ENCODE measurements around the gene PDE4D.
A peak's percentile ranks its signal among the peaks of the same experiment; 100 is the strongest.

The PDE4D gene

DNA sequence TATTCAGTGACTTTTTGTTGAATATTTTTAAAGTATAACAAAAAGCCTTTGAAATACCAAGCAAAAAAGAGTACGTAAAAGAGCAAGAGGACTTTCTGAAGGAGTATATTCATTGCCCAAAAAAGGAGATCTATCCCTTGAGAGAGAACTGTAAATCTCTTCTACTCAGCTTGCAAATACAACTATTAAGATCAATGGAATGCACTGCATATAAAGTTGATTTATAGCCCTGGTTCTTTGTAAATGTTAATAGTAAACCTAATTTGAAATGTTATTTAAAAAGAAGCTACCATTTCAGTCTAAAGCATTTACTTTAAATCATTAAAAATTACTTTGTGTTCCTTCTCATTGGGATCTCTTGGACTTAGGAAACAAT lies 168.1 kb downstream of the PDE4D start:
- DNase-seq (ENCODE audit: low read depth) = no peak
- H3K4me3 ChIP-seq (ENCODE audit: low read depth, low read length) = no peak overlapping the region

DNA sequence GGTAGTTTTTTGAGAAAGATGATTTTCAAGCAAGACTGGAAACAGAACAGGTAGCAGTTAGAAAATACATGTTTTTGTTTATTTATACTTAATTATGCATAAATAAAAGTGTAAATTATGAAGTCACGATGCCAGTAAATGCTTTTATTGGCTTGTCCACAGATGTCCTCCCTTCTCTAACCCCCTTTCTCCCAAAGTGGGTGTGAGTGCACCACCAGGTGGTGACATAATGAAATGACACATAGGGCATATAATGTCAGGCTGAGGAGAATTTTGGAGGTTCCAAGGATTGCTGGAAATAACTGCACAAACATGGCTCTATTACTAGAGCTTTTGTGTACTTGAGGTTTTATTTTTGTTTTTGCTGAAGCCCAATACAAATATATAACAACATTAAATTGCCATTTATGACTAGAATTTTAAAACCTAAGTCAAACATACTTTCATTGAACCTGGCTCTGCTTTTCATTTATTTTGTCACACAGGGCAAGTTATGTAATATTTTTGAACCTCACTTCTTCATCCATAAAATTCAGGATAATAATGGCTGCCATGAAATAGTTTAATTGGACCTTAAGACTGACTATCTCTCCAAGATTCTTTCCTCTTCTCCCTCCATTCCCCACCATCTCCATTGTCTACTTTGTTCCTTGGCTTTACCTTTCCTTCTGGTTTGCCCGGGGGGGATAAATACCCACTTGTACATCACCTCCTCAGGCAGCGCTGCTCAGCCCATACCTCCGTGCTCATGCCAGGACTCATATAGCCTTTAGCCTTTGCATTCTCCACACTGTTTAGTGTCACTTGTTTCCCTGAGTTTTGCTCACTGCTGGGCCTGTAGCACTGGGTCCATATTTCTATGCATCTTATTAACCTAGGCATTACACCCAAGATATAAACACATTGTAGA lies 168.8 kb downstream of the PDE4D start:
- no peak overlapping the region for H3K4me3 ChIP-seq (ENCODE audit: low read depth, low read length)
- DNase-seq (ENCODE audit: low read depth) = peak; percentile 81
- TF ChIP-seq, protein P1, sequence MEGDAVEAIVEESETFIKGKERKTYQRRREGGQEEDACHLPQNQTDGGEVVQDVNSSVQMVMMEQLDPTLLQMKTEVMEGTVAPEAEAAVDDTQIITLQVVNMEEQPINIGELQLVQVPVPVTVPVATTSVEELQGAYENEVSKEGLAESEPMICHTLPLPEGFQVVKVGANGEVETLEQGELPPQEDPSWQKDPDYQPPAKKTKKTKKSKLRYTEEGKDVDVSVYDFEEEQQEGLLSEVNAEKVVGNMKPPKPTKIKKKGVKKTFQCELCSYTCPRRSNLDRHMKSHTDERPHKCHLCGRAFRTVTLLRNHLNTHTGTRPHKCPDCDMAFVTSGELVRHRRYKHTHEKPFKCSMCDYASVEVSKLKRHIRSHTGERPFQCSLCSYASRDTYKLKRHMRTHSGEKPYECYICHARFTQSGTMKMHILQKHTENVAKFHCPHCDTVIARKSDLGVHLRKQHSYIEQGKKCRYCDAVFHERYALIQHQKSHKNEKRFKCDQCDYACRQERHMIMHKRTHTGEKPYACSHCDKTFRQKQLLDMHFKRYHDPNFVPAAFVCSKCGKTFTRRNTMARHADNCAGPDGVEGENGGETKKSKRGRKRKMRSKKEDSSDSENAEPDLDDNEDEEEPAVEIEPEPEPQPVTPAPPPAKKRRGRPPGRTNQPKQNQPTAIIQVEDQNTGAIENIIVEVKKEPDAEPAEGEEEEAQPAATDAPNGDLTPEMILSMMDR (conservative IDR thresholded peaks at IDR 0.05; ENCODE audit: low read depth, low read length) = peak; percentile 81

More for the DNA sequence above, 168.1 kb downstream of the PDE4D start:
- TF ChIP-seq, protein P1 (conservative IDR thresholded peaks at IDR 0.05; ENCODE audit: low read depth, low read length) = no peak

DNA sequence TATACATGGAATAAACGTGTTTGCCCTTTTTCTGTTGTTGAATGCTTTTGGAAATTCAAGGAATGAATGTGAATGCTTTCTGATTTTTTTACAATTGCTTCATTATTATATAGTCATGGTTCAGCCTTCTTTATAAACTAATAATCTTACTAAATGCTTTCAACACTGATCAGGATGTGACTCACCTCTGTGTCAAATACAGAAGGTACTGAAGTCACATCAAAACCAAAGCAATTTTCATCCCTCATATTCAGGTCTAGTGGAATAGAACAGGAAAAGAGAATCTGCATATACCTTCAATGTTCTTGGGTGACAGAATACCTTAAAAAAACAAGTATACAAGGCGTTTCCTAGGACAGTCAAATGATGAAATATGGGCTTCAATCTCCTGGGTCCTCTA lies 170.7 kb downstream of the PDE4D start:
- no peak overlapping the region for H3K4me3 ChIP-seq (ENCODE audit: low read depth, low read length)
- DNase-seq (ENCODE audit: low read depth) = peak; percentile 35
- TF ChIP-seq, protein P1 (conservative IDR thresholded peaks at IDR 0.05; ENCODE audit: low read depth, low read length) = no peak

DNA sequence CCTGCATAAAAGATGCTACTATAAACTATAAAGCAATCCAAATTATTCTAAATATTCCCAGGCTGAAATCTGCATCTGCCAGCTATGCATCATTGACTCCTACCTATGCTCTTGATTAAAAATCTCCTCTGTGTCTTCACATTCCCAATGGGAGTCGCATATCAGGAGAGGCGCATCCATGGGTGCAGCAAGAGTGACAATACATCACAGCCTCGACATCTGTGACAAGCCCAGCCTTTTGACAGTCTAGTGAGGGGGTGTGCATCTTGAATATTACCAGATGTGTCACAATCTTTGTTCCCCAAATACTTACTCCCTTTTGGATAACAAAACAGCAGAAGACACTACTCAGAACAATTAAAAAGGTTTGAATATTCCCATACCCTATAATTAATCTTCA lies 171.8 kb downstream of the PDE4D start:
- DNase-seq (ENCODE audit: low read depth) = no peak
- no peak overlapping the region for H3K4me3 ChIP-seq (ENCODE audit: low read depth, low read length)
- TF ChIP-seq, protein P1 (conservative IDR thresholded peaks at IDR 0.05; ENCODE audit: low read depth, low read length) = no peak

DNA sequence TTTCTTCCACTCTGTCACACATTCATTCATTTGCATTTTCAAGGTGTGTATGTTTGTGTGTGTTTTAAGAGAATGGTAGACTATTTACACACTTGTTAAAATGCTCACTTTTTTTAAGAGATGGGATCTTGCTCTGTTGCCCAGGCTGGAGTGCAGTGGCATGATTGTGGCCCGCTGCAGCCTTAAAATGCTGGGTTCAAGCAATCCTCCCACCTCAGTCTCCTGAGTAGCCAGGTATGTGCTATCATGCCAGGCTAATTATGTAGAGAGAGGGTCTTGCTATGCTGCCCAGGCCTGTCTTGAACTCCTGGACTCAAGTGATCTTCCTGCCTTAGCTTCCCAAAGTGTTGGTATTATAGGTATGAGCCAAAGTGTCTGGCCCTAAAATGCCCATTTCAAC lies 173.5 kb downstream of the PDE4D start:
- no peak overlapping the region for H3K4me3 ChIP-seq (ENCODE audit: low read depth, low read length)
- DNase-seq (ENCODE audit: low read depth) = no peak
- TF ChIP-seq, protein P1 (conservative IDR thresholded peaks at IDR 0.05; ENCODE audit: low read depth, low read length) = no peak

DNA sequence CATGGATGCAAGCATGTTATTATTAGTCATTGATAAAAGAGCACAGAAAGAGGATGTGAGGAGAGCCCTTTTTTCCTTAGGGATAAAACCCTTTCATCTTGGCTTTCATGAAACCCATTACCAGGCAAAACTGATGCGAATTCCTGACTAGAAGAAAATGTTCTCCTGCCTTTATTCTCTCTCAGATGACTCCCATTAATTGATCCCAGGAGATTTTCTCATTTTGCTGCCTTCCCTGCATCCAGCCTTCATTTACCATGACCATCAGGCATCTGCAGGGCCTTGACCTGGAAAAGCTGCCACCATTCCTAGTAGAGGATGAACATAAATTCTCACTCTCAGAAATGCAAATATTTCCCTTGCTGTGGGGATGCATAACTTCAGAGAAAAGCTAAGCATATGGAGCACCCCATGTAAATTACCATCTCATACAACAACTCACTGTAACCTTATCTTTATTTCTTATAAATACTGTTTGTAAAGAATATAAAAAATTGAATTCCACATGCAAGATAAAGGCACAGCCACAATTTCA lies 176.5 kb downstream of the PDE4D start:
- H3K4me3 ChIP-seq (ENCODE audit: low read depth, low read length) = no peak overlapping the region
- TF ChIP-seq, protein P1 (conservative IDR thresholded peaks at IDR 0.05; ENCODE audit: low read depth, low read length) = no peak
- no peak for DNase-seq (ENCODE audit: low read depth)
